Ascending aorta (tissue), 2 donors: ENCODE data around the gene NCMAP. TPM values are rescaled to one million over a fixed set of nuclear protein-coding genes. Genes with fewer than 3 reads are reported as not detected.
"Not testable (repeated sequence)": the region's sequence is repeated elsewhere in the genome, so short reads cannot be mapped to it uniquely, and the experiment has no call there.

Experiments
- DNase-seq, 2 donors: peaks; one replicate each; pipeline ENCODE4 v3.0.0-alpha.2; 2019; ENCODE audit warnings: low spot score in 2 of 2
- H3K27ac ChIP-seq, 2 donors: fragments of 200-600 bp; sonication (generic); one replicate each; pipeline ENCODE4 v1.5.1; 2016 to 2017; ENCODE audit warnings: mild to moderate bottlenecking in 1 of 2
- H3K27me3 ChIP-seq: fragments of 200-600 bp; sonication (generic); one replicate; pipeline ENCODE4 v1.5.1; 2017
- H3K36me3 ChIP-seq, 2 donors: fragments of 200-600 bp; sonication (generic); one replicate each; pipeline ENCODE4 v1.5.1; 2016
- H3K4me1 ChIP-seq, 2 donors: fragments of 200-600 bp; sonication (generic); one replicate each; pipeline ENCODE4 v1.5.1; 2016 to 2017; ENCODE audit warnings: mild to moderate bottlenecking in 1 of 2
- H3K4me3 ChIP-seq, 2 donors: fragments of 200-600 bp; sonication (generic); one replicate each; pipeline ENCODE4 v1.5.1; 2016 to 2017; ENCODE audit warnings: mild to moderate bottlenecking in 1 of 2
- H3K9me3 ChIP-seq, 2 donors: fragments of 200-600 bp; sonication (generic); one replicate each; pipeline ENCODE4 v1.5.1; 2016
- CTCF ChIP-seq, 3 experiments: fragments of 200-600 bp in 2 of 3; fragments of 450-650 bp in 1 of 3; sonication (generic) in 2 of 3; IDR thresholded peaks; one replicate each; pipeline ENCODE4 v1.5.1; 2016 to 2019; ENCODE audit warnings: antibody characterized with exemption in 3 of 3, mild to moderate bottlenecking in 1 of 3, moderate library complexity in 1 of 3
- intact Hi-C: fragments of 100-400 bp; cut with DNase I; formaldehyde crosslinking; loops from one replicate; pipeline ENCODE4 v1.15.1; 2023
- total RNA-seq: library from RNA; depleted of rRNA; stranded (reverse); fragments of >200 nt; gene quantifications from one replicate; pipeline ENCODE4 v1.1.0, GENCODE V29; 2016

NCMAP gene
- total RNA-seq, 1 donor from 2014 or later = not detected

GRCh38 chr1:24514946-24515345 lies 40.9 kb upstream of the NCMAP start:
- no peak overlapping the region for H3K4me3 ChIP-seq
- no peak for DNase-seq
- no peak for TF ChIP-seq CTCF (IDR thresholded peaks at IDR 0.05)
- intact Hi-C loops = no loop called here
- H3K27me3 ChIP-seq = no peaks in the 10 kb centered on the region
- no peaks in the 10 kb centered on the region for H3K4me1 ChIP-seq
- no peak overlapping the region for H3K27ac ChIP-seq
- H3K36me3 ChIP-seq = no peaks in the 10 kb centered on the region
- H3K9me3 ChIP-seq = no peaks in the 10 kb centered on the region

GRCh38 chr1:24515671-24516209 lies 40.1 kb upstream of the NCMAP start:
- DNase-seq, H3K27ac ChIP-seq, intact Hi-C loops: not testable (repeated sequence)

GRCh38 chr1:24516506-24516905 lies 39.4 kb upstream of the NCMAP start:
- no peak overlapping the region for H3K27ac ChIP-seq
- no peaks in the 10 kb centered on the region for H3K36me3 ChIP-seq
- H3K9me3 ChIP-seq = no peaks in the 10 kb centered on the region
- no peak for DNase-seq
- H3K4me3 ChIP-seq = no peak overlapping the region
- H3K4me1 ChIP-seq = no peaks in the 10 kb centered on the region
- no peaks in the 10 kb centered on the region for H3K27me3 ChIP-seq
- TF ChIP-seq CTCF (IDR thresholded peaks at IDR 0.05) = no peak
- intact Hi-C loops = no loop called here

More at GRCh38 chr1:24515671-24516209, 40.1 kb upstream of the NCMAP start:
- not testable (repeated sequence) for H3K4me1 ChIP-seq, H3K36me3 ChIP-seq, H3K27me3 ChIP-seq, H3K4me3 ChIP-seq, H3K9me3 ChIP-seq

- Histone ChIP-seq H3K4me1 (no peaks in the 10 kb centered on the region), H3K27me3 (no peaks in the 10 kb centered on the region), H3K9me3 (no peaks in the 10 kb centered on the region), H3K36me3 (no peaks in the 10 kb centered on the region), H3K4me3 (no peak overlapping the region), H3K27ac (no peak overlapping the region)
- no peak for TF ChIP-seq CTCF (IDR thresholded peaks at IDR 0.05)
- DNase-seq = no peak
- intact Hi-C loops = no loop called here
These were observed 38.0 kb upstream of the NCMAP start for GRCh38 chr1:24517898-24518297.

- H3K27ac ChIP-seq, H3K36me3 ChIP-seq, H3K4me3 ChIP-seq, H3K4me1 ChIP-seq, H3K9me3 ChIP-seq, intact Hi-C loops, DNase-seq, H3K27me3 ChIP-seq: not testable (repeated sequence)
These were observed 35.6 kb upstream of the NCMAP start for GRCh38 chr1:24520282-24520681.

GRCh38 chr1:24525606-24526005 lies 30.3 kb upstream of the NCMAP start:
- Histone ChIP-seq H3K36me3 (no peaks in the 10 kb centered on the region), H3K27me3 (no peaks in the 10 kb centered on the region), H3K9me3 (no peaks in the 10 kb centered on the region), H3K4me3 (no peak overlapping the region), H3K27ac (no peak overlapping the region), H3K4me1 (no peaks in the 10 kb centered on the region)
- no peak for TF ChIP-seq CTCF (IDR thresholded peaks at IDR 0.05)
- DNase-seq = no peak
- intact Hi-C loops = no loop called here

GRCh38 chr1:24526045-24526444 lies 29.8 kb upstream of the NCMAP start:
- Histone ChIP-seq H3K27ac (no peak overlapping the region), H3K27me3 (no peaks in the 10 kb centered on the region), H3K4me1 (no peaks in the 10 kb centered on the region), H3K4me3 (no peak overlapping the region), H3K36me3 (no peaks in the 10 kb centered on the region), H3K9me3 (no peaks in the 10 kb centered on the region)
- no peak for TF ChIP-seq CTCF (IDR thresholded peaks at IDR 0.05)
- intact Hi-C loops = no loop called here
- DNase-seq = no peak
